GM20431 (cell line): ENCODE results near the gene TRMT1L.
"Not testable (repeated sequence)": the region's sequence is repeated elsewhere in the genome, so short reads cannot be mapped to it uniquely, and the experiment has no call there.

ENCODE experiments used
- in situ Hi-C: fragments of 300-500 bp; cut with MseI, MboI; formaldehyde crosslinking; loops from one replicate; pipeline ENCODE4 v1.15.0; 2020; ENCODE audit warnings: low sequenced_read_pairs; ENCODE audit not compliant: unreplicated experiment

The TRMT1L gene, protein sequence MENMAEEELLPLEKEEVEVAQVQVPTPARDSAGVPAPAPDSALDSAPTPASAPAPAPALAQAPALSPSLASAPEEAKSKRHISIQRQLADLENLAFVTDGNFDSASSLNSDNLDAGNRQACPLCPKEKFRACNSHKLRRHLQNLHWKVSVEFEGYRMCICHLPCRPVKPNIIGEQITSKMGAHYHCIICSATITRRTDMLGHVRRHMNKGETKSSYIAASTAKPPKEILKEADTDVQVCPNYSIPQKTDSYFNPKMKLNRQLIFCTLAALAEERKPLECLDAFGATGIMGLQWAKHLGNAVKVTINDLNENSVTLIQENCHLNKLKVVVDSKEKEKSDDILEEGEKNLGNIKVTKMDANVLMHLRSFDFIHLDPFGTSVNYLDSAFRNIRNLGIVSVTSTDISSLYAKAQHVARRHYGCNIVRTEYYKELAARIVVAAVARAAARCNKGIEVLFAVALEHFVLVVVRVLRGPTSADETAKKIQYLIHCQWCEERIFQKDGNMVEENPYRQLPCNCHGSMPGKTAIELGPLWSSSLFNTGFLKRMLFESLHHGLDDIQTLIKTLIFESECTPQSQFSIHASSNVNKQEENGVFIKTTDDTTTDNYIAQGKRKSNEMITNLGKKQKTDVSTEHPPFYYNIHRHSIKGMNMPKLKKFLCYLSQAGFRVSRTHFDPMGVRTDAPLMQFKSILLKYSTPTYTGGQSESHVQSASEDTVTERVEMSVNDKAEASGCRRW

DNA sequence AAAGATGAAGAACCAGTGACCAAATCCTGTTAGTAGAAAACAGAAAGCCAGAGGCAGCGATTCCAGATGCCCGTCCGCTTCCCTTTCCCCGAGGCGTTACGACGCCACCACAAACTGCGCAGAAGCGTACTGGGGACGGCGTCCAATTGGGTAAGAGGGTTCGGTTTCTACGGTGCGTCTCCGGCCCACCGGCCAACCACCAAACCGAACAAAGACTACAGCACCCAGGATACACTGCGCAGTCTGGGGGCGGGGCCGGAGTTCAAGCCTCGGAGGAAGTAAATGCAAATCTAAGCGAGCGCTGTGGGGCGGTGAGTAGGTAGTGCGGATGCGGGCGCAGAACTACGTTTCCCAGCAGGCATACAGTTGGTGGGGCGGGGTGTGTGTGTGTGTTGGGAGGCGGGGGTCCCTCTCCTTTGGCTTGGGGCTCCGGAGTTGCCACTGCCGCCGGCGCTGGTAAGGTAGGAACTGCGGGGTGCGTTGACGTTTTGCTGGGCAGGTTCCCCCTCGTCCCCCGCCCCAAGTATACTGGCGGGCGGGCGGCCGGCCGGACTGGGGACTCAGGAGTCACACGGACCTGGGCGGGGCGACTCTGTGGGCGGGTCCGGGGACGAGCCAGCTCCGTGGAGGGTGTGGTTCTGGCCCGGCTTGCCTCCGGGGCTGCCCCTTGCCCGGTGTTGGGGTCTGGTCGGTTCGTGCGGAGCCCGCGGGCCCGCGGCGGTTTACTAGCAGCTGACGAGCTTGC, at the start of gene TRMT1L, which contains the start of gene SWT1:
TSS of gene TRMT1L (minus strand) at position 100 of the 745 bp plus-strand sequence. CDS start 241 bp downstream, outside the sequence.
TSS of gene SWT1 (plus strand) at position 314 of the 745 bp plus-strand sequence. CDS start 3,675 bp downstream, outside the sequence.
- in situ Hi-C loops: no loop called here

DNA sequence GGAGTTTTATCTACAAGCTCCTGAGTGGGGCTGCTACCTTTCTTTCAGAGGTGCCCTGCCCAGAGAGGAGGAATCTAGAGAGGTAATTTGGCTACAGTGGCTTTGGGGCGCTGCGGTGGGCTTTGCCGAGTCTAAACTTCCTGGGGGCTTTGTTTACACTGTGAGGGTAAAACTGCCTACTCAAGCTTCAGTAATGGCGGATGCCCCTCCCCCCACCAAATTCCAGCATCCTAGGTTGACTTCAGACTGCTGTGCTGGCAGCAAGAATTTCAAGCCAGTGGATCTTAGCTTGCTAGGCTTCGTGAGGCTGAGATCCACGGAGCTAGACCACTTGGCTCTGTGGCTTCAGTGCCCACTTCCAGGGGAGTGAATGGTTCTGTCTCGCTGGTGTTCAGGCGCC, 44.1 kb upstream of the TRMT1L start:
- in situ Hi-C loops: no loop called here

DNA sequence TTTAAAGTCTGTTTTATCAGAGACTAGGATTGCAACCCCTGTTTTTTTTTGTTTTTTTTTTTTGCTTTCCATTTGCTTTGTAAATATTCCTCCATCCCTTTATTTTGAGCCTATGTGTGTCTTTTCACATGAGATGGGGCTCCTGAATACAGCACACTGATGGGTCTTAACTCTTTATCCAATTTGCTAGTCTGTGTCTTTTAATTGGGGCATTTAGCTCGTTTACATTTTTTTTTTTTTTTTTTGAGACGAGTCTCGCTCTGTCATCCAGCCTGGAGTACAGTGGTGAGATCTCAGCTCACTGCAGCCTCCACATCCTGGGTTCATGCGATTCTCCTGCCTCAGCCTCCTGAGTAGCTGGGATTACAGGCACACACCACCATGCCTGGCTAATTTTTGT, 42.0 kb upstream of the TRMT1L start:
- in situ Hi-C loops: not testable (repeated sequence)

DNA sequence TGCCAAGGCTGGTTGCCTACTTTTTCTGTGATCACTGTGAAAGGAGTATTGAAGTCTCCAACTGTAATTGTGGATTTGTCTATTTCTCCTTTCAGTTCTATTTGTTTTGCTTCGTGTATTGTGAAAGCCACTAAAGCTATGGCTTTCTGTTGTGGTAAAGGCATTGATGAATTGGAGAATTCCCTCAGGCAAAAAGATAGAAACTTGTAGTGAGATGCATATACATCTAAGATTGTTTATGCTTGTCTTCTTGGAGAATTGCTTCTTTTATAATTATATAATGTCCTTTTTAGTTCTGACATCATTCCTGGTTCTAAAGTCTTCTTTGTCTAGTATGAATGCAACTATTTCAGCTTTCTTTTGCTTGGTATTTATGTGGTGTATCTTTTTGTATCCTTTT, 37.0 kb upstream of the TRMT1L start:
- in situ Hi-C loops: no loop called here

DNA sequence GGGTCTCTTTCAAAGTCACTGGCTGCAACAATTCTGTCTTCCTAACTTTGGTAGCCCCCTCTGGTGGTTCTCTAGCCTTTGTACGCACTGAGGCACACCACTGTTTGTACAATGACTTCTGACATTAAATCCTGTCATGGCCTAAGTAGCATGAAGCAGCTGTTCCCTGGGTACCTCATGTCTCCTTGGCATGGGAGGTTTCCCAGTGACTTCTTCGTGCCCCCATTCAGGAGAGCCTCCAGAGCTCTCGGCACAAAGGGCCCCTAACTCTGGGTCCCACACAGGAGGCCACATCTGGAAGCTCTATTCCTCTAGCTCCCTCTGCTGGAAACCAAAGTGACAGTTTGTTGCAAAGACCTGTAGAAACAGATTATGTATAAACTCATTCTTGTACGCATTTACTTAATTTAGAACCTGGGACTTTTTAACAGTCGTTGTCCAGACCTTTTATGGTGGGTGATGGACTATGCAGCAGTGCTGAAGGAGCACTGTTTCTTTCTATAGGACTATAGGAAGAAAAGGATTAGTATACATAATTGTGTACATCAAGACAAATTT, 13.6 kb upstream of the TRMT1L start:
- in situ Hi-C loops: no loop called here

DNA sequence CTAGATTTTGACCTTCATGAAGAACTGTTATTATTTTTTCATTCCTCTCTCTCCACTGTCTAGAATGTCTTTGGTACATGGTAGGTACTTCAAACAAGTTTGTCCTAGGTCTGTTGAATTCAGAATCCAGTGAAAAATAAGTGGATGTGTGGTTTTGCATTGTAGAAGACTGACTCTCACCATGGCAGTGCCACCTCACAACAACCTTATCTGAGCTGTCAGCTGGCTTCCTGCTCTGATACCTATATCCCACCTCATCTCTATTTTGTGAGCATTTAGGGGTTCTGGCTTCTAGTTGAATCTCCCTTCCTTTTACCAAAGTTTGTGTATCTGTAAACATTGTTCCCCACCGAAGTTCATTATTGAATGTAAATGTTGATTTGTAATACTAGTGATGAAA, 9.4 kb upstream of the TRMT1L start:
- in situ Hi-C loops: no loop called here

DNA sequence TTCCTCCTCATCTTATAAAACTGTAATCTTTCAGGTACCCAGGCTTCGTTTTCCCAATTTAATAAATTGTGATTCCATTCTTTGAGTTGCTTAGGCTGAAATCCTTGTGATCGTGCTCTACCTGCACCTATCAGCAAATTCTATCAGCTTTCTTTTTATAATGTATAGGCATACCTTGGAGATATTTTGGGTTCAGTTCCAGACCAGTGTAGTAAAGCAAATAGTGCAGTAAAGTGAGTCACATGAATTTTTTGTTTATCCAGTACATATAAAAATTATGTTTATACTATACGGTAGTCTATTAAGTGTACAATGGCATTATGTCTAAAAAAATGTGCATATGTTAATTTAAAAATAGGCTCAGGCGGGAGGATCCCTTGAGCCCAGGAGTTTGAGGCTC, 5.7 kb upstream of the TRMT1L start:
- in situ Hi-C loops: no loop called here

DNA sequence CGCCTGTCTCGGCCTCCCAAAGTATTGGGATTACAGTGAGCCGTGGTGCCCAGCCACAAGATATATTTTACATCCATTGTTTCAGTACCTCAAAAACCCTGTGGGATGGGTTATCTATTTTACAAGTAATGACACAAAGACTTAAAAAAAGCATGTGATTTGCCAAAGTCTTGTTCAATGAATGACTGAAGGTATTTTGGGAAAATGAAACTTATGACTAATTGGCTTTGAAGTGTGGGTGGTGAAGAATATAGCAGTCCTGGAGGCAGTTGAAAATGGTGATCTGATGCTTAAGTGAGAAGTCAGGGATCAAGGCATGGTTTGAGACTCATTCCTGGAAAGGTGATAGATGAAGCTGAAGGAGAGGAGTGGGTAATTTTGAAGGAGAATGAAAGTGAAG, 3.2 kb upstream of the TRMT1L start:
- in situ Hi-C loops: no loop called here

DNA sequence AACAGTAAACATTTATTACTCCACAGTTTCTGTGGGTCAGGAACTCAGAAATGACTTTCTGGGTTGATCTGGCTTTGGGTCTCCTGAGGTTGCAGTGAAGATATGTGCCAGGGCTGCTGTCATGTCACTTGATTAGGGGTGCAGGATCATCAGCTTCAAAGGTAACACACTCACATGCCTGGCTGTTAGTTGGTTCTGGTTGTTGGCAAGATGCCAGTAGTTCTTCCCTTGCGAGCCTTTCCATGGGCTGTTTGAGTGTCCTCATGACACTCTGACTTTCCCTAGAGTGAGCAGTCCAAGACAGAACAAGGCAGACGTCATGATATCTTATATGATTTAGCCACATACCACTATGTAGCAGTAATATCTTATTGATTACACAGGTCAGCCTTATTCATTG, 2.0 kb upstream of the TRMT1L start:
- in situ Hi-C loops: no loop called here

DNA sequence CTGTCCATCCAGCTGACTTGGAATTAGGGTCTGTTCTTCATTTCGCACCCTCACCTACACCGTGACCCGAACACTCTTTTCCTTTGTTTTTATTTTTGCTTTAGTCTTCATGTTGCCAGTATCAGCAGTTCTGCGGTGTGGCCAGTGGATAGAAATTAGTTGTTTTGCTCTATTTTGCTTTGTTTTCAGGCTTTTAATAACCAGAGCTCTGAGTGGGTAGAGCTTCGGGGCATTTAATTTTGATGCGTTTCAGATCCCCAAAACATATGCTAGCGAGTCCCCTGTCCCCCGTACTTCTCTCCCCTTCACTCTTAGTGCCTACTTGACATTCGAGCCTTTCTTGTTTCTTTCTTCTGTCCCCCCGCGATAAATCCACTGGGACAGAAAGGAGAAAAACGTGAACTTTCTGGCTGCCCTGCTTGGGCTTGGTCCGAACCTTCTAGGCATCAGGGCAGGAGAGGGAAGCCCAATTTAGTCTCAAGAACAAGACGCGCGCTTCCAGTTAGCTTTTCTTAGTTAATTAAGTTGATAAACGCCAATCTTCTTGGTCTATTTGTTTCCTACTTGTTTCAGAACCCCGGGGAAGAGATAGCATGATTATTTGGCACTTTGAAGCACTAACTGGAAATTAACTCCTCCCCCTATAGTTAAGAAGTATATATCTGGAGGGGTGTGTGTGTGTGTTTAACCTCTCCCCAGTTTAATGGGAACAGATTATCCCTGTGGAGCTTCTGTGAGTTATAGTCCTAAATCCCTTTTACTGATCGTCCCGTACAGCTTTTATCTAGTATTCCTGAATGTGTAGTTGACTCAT, 1.1 kb upstream of the TRMT1L start:
- in situ Hi-C loops: no loop called here

DNA sequence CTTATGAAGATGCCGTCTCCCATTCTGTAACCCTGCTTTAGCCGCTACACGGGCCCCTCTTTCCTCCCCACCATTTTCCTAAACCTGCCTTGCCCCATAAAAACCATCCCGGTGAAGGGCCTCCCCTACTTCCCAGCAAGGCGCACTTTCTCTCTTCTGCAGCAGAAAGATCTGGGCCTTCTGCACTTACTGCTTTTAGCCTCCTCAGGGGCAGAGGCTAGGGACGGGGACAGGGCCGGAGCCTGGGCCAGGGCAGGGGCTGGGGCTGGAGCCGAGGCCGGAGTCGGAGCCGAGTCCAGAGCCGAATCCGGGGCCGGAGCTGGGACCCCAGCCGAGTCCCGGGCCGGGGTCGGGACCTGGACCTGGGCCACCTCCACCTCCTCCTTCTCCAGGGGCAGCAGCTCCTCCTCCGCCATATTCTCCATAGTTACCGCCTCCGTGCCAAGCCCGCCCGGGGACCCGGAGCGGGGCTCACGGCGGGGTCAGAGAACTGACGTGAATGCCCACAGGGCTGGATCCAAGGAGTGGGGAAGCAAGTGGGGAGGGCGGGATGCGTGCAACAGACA, 382 bp downstream of the TRMT1L start:
- in situ Hi-C loops: no loop called here

DNA sequence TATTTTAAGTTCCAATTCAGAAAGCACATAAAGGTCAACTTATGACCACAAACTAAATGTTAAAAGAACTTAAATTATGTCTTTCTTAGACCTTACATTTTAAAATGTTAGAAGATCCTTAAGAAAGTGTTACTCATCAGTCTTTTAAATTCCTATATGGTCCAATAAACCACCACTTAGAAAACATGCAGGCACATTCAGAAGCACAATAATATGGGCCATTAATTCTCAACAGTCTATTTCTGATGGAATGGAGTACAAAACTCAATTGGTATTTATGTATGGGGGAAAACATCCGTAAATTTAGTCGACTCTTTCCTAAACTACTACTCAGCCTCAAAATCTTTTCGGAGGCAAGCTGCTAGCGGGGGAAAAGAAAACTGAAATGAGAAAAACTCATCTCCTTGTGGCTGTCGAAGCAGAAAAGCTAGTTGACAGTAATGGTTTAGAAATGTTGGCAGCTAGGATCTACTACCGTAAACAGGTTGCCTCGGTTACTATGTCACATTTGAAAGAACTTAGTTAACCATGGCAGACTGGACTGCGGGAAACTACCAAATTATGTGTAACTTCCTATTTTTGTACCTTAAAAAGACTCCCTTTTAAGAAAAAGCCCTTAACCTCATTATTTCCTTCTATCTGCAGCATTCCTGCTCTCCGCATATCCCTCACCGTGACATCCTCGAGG, 1.0 kb downstream of the TRMT1L start:
- in situ Hi-C loops: no loop called here

DNA sequence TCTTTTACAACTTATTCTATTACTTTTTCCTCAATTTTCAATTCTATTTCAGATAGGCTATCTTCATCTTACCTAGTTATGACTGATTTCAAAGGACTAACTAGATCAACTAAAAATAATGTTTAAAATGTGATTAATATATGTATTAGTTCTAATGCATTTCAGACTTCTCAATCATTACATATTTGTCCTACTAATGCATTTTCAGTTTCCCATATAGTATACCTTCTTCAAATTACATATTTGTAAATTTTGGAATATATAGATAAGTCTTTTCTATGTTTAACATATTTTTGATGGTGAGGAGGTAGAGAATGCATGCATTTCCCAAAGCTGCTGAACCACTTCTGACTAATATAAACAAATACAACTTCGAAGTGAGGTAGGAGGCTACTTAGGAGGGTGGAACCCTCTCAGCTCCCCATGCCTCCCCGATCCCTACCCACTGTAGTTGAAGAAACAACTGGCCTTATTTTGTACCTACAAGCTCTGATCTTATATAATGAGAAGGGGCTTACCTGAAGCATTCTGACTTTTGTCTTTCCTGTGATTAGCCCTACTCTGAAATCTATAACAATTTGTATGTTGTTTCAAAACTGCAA, 1.7 kb downstream of the TRMT1L start:
- in situ Hi-C loops: no loop called here

DNA sequence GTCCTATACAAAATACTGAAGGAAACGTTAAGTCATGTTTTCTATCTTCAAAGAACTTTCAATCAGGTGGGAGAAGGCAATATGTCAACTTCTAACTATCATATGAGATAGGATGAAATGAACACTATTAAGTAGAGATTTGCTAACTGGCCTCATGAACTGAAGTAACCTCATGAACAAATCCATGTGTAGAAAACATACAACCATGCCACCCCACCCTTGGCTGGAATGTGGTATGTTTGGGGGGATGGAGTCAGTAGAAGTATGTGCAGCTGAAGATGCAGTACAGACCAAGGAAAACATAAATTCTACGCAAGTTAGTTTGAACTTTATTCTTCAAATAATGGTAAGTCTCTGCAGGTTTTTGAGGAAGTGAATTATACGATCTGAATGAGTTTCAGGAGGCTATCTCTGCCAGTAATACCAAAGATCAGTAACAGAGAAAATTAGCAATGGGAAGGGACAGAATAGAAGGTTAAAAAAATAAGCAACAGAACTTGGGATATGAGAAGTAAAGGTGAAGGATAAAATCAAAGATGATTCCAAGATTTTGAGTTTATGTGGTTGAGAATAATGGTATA, 4.5 kb downstream of the TRMT1L start:
- in situ Hi-C loops: no loop called here

DNA sequence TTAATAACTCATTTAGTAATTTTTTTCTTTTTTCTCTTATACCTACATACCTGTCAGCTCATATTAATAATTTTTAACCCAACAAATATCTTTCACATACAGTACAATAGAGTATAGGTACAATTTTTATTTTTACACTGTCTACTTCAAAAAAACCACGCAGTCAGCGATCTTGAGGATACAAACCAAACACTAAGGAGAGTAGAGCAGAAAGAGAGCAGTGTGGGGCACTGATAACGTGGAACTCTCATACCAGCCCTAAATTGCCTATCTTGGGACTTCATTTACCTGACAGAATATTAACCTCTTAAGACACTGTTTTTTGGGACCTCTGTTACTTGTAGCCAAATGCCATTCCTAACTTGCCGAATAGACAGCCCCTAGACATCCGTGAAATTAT, 5.5 kb downstream of the TRMT1L start:
- in situ Hi-C loops: no loop called here

DNA sequence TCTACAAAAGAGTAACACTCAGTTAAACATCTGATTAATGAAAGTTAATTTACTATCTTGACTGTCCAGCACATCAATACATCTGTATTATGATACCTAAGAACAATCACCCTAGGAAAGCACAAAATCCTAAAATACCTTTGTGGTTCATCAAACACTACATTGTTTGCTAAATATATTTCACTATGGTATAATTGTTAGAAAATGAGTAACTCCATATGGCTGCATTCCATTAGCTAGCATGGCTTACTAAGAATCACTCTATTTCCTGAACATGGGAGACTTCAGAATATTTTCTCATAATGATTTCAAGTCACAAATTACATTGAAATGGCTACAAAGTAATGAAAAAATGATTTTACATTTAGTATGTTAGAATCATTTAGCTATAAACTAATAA, 12.5 kb downstream of the TRMT1L start:
- in situ Hi-C loops: no loop called here

DNA sequence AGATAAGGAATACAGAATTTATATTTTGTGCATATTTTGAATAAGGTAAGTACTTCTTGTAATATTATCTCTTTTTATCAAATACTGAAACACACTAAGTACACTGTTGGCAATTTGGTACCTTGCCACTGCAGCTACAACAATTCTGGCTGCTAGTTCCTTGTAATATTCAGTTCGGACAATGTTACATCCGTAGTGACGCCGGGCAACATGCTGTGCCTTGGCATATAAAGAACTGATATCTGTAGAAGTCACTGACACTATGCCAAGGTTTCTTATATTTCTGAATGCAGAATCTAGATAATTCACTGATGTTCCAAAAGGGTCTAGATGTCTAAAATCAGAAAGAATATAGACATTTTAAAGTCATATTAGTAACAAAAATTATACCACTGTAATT, 17.5 kb downstream of the TRMT1L start:
- in situ Hi-C loops: no loop called here
